Activated effector memory CD4-positive, alpha-beta T cell treated with Interleukin-2 at 50 U/mL for 16 hours (primary cell): ENCODE results near the gene RPL29.

Experiments
- DNase-seq: peaks from one replicate; pipeline ENCODE4 v3.0.0-alpha.2; 2020

The RPL29 gene

GRCh38 chr3:52024765-52025452 is 29.2 kb upstream of the RPL29 start:
- DNase-seq, result no peak

- DNase-seq, result no peak
Observed at GRCh38 chr3:52023860-52024764, 28.4 kb upstream of the RPL29 start.

GRCh38 chr3:52023101-52023770 is 27.5 kb upstream of the RPL29 start:
- no peak for DNase-seq

- no peak for DNase-seq
Observed at GRCh38 chr3:52022323-52023100, 26.8 kb upstream of the RPL29 start.

- DNase-seq, result no peak
Observed at GRCh38 chr3:52021489-52022268, 26.0 kb upstream of the RPL29 start.

- no peak for DNase-seq
Observed at GRCh38 chr3:52020796-52021195, 25.1 kb upstream of the RPL29 start.

- no peak for DNase-seq
Observed at GRCh38 chr3:52019352-52020080, 23.8 kb upstream of the RPL29 start.

GRCh38 chr3:52018319-52019000 is 22.8 kb upstream of the RPL29 start:
- no peak for DNase-seq

GRCh38 chr3:52017586-52017985 is 21.9 kb upstream of the RPL29 start:
- DNase-seq, result no peak

- no peak for DNase-seq
Observed at GRCh38 chr3:52015438-52016228, 19.9 kb upstream of the RPL29 start.

- DNase-seq, result no peak
Observed at GRCh38 chr3:52014613-52015012, 18.9 kb upstream of the RPL29 start.

- DNase-seq, result no peak
Observed at GRCh38 chr3:52013802-52014598, 18.3 kb upstream of the RPL29 start.

GRCh38 chr3:52012699-52013098 is 17.0 kb upstream of the RPL29 start:
- DNase-seq, result no peak

- DNase-seq, result no peak
Observed at GRCh38 chr3:52010431-52010830, 14.7 kb upstream of the RPL29 start.

- DNase-seq, result no peak
Observed at GRCh38 chr3:52007291-52007690, 11.6 kb upstream of the RPL29 start.

GRCh38 chr3:52006820-52007133 is 11.1 kb upstream of the RPL29 start:
- DNase-seq, result no peak

- DNase-seq, result no peak
Observed at GRCh38 chr3:52006017-52006819, 10.5 kb upstream of the RPL29 start.

- DNase-seq, result no peak
Observed at GRCh38 chr3:52005571-52005986, 9.9 kb upstream of the RPL29 start.
